HUES64 (cell line): ENCODE measurements around the gene NEURL4.

ENCODE experiments used
- H3K27ac ChIP-seq: 2 replicates; pipeline ENCODE4 v1.7.0; 2013; ENCODE audit warnings: low read depth, low read length, inconsistent platforms
- H3K27me3 ChIP-seq: 2 replicates; pipeline ENCODE4 v1.6.1; 2013; ENCODE audit warnings: mild to moderate bottlenecking, low read length; ENCODE audit not compliant: insufficient read depth
- H3K36me3 ChIP-seq: 2 replicates; pipeline ENCODE4 v1.6.1; 2013; ENCODE audit warnings: mild to moderate bottlenecking, low read length; ENCODE audit not compliant: insufficient read depth
- H3K4me1 ChIP-seq: 2 replicates; pipeline ENCODE4 v1.6.1; 2013; ENCODE audit warnings: mild to moderate bottlenecking, low read length, moderate library complexity; ENCODE audit not compliant: insufficient read depth
- H3K4me3 ChIP-seq: 2 replicates; pipeline ENCODE4 v1.5.1; 2013; ENCODE audit warnings: mild to moderate bottlenecking, low read length, moderate library complexity
- H3K9ac ChIP-seq: 2 replicates; pipeline ENCODE4 v1.6.1; 2013; ENCODE audit warnings: mild to moderate bottlenecking, low read depth, low read length
- H3K9me3 ChIP-seq: 2 replicates; pipeline ENCODE4 v1.6.1; 2013; ENCODE audit warnings: low read depth, low read length; ENCODE audit not compliant: insufficient read depth
- WGBS: fragments of 150-250, 120-280 bp; methylation state at CpG from one replicate; pipeline ENCODE4 v1.1.7; 2013; ENCODE audit warnings: missing lambda C conversion rate; 5-methylcytosine and 5-hydroxymethylcytosine counted together

Gene NEURL4

DNA sequence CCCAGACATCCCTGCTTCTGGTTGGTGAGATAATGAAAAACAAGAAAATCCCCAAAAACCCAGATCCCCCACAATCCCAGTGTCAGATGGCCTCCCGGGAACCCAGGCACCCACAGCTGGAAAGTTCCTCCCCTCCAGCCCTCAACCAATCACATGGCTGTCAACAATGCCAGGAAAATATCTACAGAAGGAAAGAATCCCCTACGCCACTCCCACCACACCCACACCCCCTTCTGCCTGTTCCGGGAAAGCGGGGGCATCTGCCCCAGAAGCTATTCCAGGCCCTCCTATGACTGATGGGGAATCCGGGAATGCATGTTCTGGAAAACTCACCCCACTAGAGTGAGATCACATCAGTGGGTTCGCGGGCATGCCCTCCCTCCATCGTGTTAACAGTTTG, 27.6 kb upstream of the NEURL4 start:
- Histone ChIP-seq H3K27ac (no peak overlapping the region), H3K9me3 (no peaks in the 10 kb centered on the region), H3K36me3 (no peaks in the 10 kb centered on the region), H3K9ac (no peak overlapping the region), H3K4me1 (peaks cover 3% of the 10 kb centered on the region; the same call in 1 of the 2 replicates), H3K4me3 (no peak overlapping the region), H3K27me3 (no peaks in the 10 kb centered on the region)
- 88% methylated on average over 8 of the region's 8 CpGs for WGBS

DNA sequence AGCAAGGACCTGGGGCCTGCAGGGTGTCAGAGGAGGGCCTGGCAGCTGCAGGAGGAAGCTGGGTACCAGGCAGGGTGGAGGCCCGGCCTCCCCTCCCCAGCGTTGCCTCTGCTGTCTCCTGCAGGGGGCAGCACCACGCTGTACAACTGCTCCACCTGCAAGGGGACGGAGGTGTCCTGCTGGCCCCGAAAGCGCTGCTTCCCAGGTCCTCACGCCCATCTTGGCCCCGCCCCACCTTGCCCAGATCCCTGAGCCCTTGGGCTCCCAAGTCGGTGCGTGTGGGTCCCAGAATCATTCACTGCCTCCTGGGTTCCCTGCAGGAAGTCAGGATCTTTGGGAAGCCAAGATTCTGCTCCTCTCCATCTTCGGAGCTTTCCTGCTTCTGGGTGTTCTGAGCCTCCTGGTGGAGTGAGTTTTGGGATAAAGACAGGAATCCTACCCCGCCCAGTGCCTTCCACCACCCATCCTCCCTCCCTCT, 27.0 kb upstream of the NEURL4 start:
- Histone ChIP-seq H3K4me3 (peak overlapping the region; percentile 28; the same call in 1 of the 2 replicates), H3K9me3 (no peaks in the 10 kb centered on the region), H3K4me1 (peaks cover 3% of the 10 kb centered on the region; the same call in 1 of the 2 replicates), H3K9ac (no peak overlapping the region), H3K27ac (no peak overlapping the region), H3K27me3 (no peaks in the 10 kb centered on the region), H3K36me3 (no peaks in the 10 kb centered on the region)
- WGBS, result 6% methylated on average over 11 of the region's 12 CpGs

DNA sequence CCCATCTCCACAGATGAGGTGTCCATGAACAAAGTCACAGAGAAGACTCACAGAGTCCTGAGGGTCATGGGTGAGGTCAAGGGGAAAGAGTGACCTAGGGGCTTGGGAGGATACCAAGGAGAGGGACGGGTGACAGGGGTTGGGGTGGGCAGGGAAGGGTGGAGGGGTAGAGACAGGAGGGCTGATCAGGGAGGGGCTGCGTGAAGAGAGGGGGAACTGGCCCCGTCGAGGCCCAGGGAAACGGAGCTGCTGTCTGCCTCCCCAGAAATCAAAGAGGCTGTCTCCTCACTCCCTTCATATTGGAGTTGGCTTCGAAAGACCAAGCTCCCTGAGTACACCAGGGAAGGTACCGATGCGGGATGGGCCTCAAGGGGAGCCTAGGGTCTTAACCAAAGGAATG, 26.4 kb upstream of the NEURL4 start:
- 78% methylated on average over 8 of the region's 8 CpGs for WGBS
- Histone ChIP-seq H3K27ac (no peak overlapping the region), H3K36me3 (no peaks in the 10 kb centered on the region), H3K9me3 (no peaks in the 10 kb centered on the region), H3K27me3 (0 out of 2 replicates have a peak, but pooled peaks cover 3% of the 10 kb centered on the region), H3K9ac (no peak overlapping the region), H3K4me1 (peaks cover 3% of the 10 kb centered on the region; the same call in 1 of the 2 replicates), H3K4me3 (no peak overlapping the region)

DNA sequence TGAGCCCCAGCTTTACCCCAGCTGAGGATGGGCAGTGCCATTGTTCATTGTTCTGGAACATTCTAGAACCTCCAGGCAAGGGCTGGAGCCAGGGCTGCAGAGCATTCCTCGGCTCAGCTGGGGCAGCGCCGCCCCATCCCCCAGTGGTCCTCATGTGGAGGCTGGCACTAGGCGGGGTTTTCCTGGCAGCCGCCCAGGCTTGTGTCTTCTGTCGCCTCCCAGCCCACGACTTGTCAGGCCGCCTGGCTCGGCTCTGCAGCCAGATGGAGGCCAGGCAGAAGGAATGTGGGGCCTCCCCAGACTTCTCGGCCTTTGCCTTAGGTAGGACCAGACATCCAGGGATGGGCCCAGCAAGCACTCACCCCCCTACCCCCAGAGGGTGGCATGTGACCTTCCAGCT, 25.9 kb upstream of the NEURL4 start, which contains the start of gene TMEM95:
Gene TMEM95 (plus strand): TSS at position 104 of the 400 bp plus-strand sequence. CDS start 49 bp downstream, at position 153.
- WGBS, result 79% methylated on average over 10 of the region's 10 CpGs
- Histone ChIP-seq H3K4me3 (no peak within 1 kb of the TSS), H3K27me3 (0 out of 2 replicates have a peak, but pooled peaks cover 3% of the 10 kb centered on the region), H3K9ac (no peak within 1 kb of the TSS), H3K36me3 (no peaks in the 10 kb centered on the region), H3K27ac (no peak within 1 kb of the TSS), H3K4me1 (peaks cover 3% of the 10 kb centered on the region; the same call in 1 of the 2 replicates), H3K9me3 (no peaks in the 10 kb centered on the region)

DNA sequence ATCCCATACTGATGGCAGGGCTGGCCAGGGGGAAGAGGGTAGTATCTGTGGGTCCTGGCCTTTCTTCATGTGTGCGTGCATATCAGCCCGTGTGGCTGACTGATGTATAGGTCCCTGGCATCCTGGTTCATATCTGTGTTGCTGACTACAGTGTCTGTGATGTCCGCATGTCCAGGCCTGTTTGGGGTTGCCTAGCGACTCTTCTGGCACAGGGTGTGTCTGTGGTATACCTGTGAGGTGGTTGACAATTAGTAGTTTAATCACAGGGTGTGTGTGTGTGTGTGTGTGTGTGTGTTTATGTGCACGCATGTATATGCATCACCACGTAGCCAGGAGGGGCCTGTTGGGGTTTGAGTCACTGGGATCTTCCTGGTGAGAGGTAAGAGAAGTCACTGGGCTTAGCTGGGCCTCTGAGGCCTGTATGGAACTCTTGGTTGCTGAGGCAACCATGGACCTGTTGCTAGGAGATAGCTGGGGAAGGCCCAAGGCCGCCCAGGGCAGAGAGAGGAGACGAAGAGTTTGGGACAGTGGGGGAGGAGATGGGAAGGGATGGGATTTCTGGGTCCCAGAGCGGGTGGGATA, 25.2 kb upstream of the NEURL4 start:
- no peak overlapping the region for H3K4me3 ChIP-seq
- H3K9ac ChIP-seq, result no peak overlapping the region
- peaks cover 10% of the 10 kb centered on the region for H3K4me1 ChIP-seq
- H3K27me3 ChIP-seq, result 0 out of 2 replicates have a peak, but pooled peaks cover 3% of the 10 kb centered on the region
- WGBS, result 78% methylated on average over 9 of the region's 9 CpGs
- no peak overlapping the region for H3K27ac ChIP-seq
- H3K9me3 ChIP-seq, result no peaks in the 10 kb centered on the region
- no peaks in the 10 kb centered on the region for H3K36me3 ChIP-seq

DNA sequence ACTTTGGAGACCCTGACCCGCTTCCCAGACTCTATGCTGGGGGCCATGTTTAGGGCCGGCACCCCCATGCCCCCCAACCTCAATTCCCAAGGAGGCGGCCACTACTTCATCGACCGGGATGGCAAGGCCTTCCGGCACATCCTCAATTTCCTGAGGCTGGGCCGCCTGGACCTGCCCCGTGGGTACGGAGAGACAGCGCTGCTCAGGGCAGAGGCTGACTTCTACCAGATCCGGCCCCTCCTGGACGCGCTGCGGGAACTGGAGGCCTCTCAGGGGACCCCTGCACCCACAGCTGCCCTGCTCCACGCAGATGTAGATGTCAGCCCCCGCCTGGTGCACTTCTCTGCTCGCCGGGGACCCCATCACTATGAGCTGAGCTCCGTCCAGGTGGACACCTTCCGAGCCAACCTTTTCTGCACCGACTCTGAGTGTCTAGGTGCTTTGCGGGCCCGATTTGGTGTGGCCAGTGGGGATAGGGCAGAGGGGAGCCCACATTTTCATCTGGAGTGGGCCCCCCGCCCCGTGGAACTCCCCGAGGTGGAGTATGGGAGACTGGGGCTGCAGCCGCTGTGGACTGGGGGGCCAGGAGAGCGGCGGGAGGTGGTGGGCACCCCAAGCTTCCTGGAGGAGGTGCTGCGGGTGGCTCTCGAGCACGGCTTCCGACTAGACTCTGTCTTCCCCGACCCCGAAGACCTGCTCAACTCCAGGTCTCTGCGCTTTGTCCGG, 23.9 kb upstream of the NEURL4 start:
- H3K4me1 ChIP-seq, result peaks cover 12% of the 10 kb centered on the region
- H3K9me3 ChIP-seq, result no peaks in the 10 kb centered on the region
- peak overlapping the region; percentile 91 for H3K4me3 ChIP-seq
- H3K36me3 ChIP-seq, result no peaks in the 10 kb centered on the region
- H3K27ac ChIP-seq, result no peak overlapping the region
- 94% methylated on average over 37 of the region's 37 CpGs for WGBS
- H3K9ac ChIP-seq, result no peak overlapping the region
- H3K27me3 ChIP-seq, result 0 out of 2 replicates have a peak, but pooled peaks cover 3% of the 10 kb centered on the region

DNA sequence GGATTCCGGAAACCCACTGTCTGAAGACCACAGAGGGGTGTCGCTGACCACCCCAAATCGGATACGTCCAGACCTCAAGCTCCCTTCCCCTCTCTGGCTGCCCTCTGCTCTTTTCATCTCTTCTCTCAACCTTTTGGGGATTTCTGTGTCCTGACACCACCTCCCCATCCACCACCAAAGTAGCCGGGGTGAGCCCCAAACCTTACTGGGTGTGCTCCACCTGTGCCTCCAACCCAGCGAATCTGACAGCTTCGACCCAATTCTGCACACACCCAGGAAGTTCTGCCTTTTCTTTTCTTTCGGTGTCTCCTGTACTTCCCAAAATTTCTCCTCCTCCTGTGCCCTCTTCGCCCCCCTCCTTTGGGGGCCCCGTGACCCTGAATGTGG, 23.4 kb upstream of the NEURL4 start:
- H3K4me3 ChIP-seq, result peak overlapping the region; percentile 91
- no peaks in the 10 kb centered on the region for H3K9me3 ChIP-seq
- peaks cover 12% of the 10 kb centered on the region for H3K4me1 ChIP-seq
- H3K27ac ChIP-seq, result peak overlapping the region; percentile 94; the same call in 1 of the 2 replicates
- H3K27me3 ChIP-seq, result 0 out of 2 replicates have a peak, but pooled peaks cover 3% of the 10 kb centered on the region
- WGBS, result 43% methylated on average over 10 of the region's 10 CpGs
- no peaks in the 10 kb centered on the region for H3K36me3 ChIP-seq
- peak overlapping the region; percentile 88; the same call in 1 of the 2 replicates for H3K9ac ChIP-seq

DNA sequence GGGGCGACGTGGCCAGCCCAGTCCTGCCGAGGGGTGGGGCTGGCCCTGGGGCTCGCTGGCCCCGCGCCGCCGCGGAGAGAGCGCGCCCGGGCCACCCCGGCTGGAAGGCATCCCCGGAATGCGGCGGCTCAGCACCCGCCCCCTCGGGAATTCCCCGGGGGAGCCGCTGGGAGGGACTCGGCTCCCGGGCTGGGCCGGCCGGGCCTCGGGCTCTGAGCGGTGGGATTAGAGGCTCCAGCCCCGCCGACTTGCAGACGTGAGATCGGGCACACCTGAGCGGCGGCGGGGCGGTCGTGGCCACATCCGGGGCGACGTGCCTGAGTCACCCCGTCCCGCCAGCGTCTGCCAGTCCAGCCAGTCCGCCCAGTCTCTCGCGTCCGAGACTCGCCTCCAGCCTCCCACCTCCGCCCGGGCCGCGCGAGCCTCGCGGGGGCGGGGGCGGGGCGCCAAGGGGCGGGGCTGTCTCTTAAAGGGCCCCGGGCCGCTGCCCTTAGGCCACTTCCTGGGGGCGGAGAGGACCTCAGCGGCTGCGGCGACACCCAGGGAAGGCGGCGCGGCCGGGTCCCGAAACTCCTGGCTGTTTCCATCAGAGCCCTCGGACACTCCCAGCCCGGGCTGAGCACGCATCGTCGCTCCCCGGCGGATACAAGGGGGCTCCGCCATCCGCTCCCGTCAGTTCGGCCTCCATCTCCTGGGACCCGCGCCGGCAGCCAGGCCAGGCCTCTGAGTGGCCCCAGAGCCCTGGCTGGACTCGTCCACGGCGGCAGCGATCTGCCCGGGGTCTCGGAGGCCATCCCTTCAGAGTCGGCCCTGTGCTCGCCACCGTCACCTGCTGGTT, 22.7 kb upstream of the NEURL4 start, which contains the start of gene KCTD11:
Gene KCTD11 (plus strand): TSS at position 498 of the 838 bp plus-strand sequence.
- H3K4me3 ChIP-seq, result peak within 1 kb of the TSS; percentile 91
- 0 out of 2 replicates have a peak, but pooled peaks cover 3% of the 10 kb centered on the region for H3K27me3 ChIP-seq
- H3K27ac ChIP-seq, result peak within 1 kb of the TSS; percentile 94
- under 1% methylated on average over 91 of the region's 91 CpGs for WGBS
- peaks cover 12% of the 10 kb centered on the region for H3K4me1 ChIP-seq
- no peaks in the 10 kb centered on the region for H3K36me3 ChIP-seq
- H3K9ac ChIP-seq, result peak within 1 kb of the TSS; percentile 88
- H3K9me3 ChIP-seq, result no peaks in the 10 kb centered on the region

DNA sequence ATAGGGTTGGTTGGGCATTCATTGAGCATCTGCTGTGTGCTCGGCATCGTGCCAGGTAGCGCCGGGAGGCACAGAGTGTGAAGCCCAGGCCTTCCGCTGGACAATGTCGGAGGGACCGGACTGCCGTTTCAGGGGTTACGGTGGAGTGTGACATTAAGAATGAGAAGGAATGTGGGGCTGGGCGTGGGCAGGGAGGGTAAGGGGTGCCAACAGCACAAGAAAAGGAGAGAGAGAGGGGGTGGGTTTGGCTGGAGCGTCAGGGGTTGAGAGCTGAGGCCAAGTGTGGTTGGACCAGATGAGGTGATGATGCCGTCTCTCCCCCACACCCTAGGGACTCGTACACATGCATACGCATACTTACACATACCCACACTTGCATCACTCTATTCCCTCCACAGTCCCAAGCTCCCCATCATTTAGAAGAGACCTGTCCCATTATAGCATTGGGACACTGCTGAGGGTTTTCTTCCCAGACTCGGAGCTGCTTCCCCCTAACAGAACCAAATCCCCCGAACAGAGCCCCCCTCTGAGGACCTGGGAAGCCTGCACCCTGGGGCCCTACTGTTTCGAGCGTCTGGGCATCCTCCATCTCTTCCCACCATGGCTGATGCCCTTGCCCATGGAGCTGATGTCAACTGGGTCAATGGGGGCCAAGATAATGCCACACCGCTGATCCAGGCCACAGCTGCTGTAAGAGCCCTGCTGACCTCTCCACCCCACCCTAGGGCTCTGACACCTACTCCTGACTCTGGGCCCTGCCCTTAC, 19.5 kb upstream of the NEURL4 start:
- no peak overlapping the region for H3K27ac ChIP-seq
- H3K36me3 ChIP-seq, result no peaks in the 10 kb centered on the region
- 0 out of 2 replicates have a peak, but pooled peaks cover 3% of the 10 kb centered on the region for H3K27me3 ChIP-seq
- WGBS, result 92% methylated on average over 19 of the region's 19 CpGs
- H3K9me3 ChIP-seq, result no peaks in the 10 kb centered on the region
- peaks cover 12% of the 10 kb centered on the region for H3K4me1 ChIP-seq
- H3K4me3 ChIP-seq, result no peak overlapping the region
- no peak overlapping the region for H3K9ac ChIP-seq
